ENCODE results near the gene CST7.

The CST7 gene

DNA sequence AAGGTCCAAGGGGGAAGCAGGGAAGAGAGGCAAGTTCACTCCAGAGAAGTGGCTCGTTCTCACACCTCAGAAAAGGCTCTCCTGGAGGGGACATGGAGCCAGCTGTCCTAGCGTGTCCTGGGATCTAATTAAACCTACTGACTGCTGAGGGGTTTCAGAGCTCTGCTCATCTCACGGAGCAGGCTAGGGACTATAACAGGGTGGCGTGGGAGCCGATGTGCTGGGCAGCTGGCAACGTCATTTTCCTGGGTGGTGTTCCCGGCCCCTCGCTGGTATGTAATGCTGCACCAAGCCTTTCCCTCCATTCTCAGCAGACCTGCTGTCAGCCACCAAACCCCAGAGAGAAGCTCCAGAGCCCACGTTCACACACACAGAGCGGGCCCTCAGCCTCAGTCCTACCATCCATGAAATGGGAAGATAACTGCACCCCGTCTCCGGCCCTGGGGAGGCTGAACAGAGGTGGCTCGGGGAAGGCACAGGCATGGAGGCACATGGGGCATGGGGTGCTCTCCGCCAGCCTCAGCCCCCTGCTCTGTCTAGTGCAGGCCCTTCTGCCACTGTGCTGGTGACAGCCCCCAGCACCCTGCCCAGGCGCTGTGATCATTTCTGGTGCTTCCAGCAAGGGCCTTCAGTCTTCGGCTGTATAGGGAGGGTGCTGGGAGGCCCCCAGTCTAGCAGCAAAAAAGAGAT lies 1.9 kb downstream of the CST7 start:
- no peak for DNase-seq (ENCODE audit: low read depth)

DNA sequence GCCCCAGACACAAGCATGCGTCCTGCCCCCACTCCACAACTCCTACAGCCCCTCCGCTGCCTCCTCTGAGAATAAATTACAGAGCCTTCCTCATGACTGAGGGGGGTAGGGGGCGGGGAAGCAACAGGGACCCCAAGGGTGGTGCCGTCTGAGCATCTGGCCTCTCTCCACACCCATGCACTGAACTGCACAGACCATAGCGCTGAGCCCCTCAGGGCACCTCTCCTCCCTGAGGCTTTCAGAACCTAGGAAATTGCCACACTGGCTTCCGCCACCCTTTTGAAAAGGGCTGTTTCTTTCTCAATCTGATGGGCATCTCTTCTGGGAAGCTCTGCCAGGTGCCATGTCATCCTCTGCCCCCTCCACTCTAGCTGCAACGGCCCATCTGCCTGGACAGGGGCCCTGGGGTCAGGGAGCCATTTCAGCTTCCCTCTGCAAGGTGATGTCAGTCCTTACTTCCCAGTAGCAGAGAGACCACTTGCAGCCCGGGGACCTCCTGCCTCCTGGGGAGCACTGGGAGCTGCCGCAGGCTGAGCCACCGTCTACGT lies 2.5 kb downstream of the CST7 start:
- DNase-seq (ENCODE audit: low read depth): no peak

DNA sequence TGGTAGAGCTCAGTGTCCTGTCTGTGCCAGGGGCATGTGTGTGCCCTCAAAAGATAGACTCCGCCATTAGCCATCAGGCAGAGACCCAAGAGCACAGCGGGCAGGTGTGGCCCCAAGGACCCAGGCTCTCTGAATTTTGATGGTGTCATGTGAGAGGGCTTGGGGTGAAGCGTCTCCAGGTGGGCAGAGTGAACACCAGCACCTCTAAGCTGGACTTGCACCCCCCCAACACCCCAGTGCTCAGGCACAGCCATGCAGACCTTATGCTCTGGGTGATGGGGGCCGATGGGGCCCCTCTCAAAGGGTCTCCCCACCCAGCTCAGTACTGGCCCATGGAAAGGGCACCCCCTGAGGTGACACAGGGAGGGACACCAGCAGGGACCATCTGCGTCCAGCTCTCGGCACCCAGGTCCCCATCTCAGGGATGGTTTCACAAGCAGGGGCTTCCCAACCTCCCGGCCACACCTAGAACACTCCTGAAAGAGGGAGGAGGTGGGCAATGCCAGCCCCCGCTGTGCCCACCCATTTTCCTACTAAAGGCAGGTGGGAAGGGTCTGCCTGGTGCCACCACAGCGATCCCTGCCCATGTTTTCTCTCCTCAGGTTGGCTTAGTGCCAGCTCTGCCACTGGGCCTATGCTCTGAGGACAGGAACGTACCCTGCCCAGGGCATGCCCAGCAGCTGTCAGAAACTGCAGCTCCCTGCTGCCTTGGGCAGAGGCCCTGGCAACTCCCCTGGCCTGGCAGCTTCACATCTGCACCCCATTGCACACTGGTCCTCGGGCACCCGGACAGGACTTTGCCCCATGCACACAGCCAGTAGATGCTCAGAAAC lies 3.5 kb downstream of the CST7 start:
- no peak for DNase-seq (ENCODE audit: low read depth)

DNA sequence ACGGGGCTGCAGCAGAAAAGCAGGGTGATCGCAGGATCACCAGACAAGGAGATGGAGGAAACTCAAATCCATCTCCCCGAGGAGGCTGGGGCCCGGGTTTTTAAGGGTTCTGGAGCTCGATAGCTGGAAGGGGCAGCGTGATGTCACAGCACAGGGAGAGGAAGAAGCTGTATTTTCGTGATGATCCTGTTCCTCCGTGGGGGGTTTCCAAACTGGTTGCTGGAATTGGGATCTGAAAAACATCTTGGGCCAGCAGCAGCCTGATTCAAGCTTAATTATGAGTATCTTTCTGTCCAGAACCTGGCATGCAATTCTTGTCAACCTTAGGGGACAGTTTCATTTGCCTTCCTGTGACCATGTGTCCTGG lies 4.1 kb downstream of the CST7 start:
- no peak for DNase-seq (ENCODE audit: low read depth)

DNA sequence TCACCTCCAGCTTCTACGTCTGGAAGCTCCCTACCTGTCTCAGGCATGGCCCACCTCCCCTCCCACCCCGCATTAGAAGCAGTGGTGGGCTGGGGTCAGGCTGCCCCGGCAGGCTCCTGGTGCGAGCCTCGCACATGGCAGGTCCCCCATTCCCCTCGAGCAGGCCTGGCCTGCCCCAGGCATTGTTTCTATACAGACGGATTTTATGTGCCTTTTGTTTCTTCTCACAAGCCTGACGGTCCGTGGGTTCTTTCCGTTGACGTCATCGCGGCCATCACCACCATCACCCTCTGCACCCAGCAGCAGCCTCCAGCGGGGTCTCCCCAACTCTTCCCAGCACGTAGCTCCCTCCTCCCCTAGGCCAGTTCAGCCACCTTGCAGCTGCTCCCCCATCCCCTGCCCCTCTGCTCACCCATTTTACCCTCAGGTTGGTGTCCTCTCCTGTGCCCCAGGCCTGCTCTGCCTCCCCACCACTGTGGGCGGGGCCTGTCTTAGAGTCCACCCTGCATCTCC lies 4.6 kb downstream of the CST7 start:
- DNase-seq (ENCODE audit: low read depth): no peak

DNA sequence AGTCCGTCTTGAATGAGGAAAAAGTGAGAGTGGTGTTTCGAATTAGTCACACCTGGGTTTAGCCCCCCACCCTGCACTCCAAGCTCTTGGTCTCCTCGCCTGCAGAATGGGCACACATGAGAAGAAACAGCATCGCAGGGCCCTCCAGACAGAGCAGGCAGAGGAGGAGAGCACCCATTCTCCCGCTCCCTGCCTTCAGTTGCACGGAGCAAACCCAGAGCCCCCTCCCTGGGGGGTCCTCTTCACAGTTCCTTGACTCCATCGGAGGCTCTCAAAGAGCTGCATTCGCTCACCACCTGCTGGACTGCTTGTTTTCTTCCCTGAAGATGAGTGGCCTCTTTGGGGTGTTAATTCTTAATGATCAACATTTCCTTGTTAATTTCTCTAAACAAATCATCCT lies 5.1 kb downstream of the CST7 start:
- no peak for DNase-seq (ENCODE audit: low read depth)

DNA sequence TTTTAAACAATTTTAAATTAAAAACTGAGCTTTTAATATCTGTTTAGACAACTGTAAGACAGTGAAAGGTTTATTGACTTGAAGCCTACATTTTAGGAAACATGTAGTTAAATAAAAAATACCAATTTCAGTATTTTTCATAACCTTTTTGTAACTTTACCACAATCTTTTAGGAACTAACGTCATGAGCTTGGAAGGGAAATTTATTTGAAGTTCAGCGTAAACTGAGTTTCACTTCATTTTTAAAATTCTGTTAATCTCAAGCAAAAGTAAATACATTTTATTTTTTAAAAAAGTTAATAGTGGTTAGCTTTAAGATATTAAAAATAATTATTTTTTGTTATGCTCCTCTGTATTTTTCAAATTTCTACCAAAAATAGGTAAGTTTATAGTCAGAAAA lies 5.5 kb downstream of the CST7 start:
- DNase-seq (ENCODE audit: low read depth): no peak

DNA sequence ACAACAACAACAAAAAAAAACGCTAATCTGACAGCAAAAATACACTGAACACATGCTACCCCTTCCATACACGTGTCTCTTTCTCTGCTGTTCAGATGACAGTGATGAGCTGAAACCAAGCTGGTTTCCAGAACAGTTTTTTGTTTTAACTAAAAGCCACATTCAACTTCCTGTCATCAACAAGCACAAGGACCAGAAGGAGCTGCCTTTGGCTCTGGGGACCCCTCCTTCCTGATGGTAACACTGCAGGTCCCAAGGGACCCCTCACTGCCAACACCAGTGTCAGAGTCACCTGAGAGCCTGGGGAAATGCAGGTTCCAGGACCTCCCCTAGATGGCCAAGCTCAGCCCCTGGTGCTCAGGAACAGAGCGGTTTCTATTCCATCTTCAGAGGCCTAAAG lies 6.0 kb downstream of the CST7 start:
- DNase-seq (ENCODE audit: low read depth): no peak

DNA sequence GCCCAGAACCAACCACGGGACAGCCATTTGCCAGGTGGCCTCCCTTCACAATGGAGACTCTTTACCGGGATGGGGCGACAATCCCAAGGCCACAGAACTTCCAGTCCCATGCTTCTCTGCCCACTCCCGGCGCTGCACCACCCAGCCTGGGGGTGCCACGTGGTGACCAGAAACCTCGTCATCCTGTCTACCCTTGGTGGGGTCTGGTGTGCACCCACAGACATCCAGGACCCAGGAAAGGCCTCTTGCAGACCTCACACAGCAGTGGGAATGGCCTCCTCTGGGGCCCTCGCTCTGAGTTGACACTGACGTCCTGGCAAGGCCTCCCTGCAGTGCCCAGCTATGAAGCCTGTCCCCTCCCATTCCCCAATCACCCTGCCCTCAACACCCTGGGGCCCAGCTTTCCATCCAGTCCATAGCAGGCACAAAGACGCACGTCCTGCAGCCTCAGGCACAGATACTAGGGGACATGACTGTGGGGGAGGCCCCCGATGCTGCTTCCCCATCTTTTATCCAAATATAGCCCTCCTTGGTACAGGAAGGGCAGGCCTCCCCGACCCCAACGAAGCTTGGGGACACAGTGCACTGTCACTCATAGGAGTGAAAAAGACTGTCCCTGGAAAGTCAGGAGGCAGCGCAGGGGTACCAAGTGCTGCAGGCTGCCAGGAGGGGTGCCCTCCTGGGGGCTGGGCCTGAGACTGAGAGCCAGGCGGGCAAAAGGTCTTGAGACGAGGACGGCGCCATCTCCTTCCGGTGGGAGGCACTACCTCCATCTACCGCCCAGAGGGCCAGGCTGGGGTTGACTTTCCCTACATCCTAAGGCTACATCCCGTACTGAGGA lies 7.2 kb downstream of the CST7 start:
- DNase-seq (ENCODE audit: low read depth): no peak

DNA sequence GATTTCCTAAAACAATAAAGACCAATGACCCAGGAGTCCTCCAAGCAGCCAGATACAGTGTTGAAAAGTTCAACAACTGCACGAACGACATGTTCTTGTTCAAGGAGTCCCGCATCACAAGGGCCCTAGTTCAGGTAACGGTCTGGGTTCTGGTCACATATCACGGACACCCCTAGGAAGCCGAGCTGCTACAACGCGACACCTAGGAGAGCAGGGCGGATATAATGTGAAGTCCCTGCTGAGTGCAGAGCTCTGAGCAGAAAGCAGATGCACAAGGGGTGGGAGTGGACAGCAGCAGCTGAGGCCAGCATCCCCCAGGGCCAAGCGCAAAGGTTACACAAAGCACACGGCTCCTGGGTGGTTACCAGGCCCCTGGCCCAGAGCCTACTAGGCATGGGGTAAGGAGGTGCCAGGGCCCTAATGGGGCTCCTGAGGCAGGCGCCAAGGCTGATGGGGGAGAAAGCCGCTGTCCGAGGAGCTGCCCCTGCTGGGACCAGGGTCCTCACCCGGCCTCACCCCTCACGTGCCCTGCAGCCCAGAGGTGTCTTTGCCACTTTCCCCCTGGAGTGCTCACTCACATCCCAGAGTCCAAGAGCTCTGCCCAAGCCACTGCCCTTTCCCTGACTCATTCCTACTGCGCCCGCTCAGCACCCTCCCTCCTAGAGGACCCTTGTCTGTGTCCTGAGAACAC lies 8.4 kb downstream of the CST7 start:
- no peak for DNase-seq (ENCODE audit: low read depth)

DNA sequence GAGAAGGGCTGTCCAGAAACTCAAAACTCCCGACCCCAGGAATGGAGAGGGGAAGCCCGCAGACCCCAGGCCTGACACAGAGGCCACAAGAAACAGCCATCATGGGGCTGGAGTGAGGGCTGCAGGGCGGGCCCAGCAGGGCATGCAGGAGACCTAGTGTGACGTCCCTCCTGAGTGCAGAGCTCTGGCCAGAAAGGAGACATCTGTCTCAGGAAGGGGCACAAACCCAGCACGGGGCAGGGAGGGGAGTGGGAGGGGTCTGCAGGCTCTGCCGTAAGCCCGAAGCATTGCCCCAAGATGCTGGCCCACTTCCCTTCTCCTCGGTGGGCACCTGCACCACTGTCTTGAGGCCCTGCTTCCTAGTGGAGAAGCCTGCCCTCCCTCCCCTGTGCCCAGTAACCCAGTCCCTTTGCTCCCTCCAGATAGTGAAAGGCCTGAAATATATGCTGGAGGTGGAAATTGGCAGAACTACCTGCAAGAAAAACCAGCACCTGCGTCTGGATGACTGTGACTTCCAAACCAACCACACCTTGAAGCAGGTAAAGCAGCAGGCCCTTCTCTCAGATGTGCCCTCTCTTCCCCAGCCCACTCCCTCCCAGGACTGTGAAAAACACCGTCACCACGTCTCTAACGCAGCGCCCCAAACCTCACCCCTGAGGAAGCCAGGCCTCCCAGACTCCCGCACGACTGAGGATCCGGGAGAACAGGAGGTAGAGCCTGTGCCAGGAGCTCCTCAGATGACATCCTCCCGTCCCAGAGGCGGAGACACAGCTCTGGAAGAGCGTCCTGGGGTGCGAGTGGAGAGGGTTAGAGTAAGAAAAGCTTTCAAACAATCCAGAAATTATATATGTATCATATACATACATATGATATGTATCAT lies 9.7 kb downstream of the CST7 start:
- DNase-seq (ENCODE audit: low read depth): no peak

DNA sequence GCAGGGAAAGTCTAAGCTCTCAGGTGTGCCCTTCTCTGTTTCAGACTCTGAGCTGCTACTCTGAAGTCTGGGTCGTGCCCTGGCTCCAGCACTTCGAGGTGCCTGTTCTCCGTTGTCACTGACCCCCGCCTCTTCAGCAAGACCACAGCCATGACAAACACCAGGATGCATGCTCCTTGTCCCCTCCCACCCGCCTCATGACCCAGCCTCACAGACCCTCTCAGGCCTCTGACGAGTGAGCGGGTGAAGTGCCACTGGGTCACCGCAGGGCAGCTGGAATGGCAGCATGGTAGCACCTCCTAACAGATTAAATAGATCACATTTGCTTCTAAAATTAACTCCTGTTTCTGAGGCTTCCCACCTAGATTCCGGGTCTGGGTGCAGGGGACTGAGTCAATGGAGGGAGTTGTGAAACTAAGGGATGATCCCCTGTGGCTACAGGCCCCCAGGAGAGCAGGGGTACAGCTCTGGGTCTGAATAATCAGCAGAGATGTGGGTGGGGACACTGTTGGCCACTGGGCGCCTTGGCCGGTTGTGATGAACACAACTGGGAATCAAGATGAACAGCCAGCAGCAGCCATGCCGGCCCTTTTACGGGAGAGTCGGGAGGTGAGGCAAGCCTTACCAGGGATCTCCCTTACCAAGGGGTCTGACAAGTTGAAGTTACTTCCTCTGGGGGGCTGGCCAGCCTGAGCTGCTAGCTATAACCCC lies 10.7 kb downstream of the CST7 start:
- no peak for DNase-seq (ENCODE audit: low read depth)

DNA sequence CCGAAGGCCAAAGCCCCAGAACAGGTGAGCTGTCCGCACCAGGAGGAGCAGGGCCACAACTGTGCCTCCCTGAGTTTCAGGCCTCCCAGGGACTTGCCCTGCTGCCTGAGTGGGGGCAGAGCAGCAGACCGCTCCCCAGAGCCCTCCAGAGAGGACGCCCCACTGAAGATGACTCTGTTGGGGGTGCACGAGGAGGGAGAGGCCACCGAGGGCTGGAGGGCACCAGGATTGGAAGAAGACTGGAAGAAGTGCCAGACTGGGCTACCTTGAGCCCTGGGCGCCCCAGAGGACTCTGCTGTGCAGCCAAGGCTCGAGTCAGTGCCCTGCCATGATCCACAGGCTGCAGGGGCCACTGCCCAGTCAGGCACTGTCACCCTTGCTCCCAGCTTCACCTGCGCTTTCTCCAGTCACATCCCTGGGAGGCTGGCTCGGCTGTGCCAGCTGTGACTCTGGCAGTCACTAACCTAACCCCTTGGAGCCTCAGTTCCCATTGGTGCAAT lies 11.3 kb downstream of the CST7 start:
- DNase-seq (ENCODE audit: low read depth): no peak

DNA sequence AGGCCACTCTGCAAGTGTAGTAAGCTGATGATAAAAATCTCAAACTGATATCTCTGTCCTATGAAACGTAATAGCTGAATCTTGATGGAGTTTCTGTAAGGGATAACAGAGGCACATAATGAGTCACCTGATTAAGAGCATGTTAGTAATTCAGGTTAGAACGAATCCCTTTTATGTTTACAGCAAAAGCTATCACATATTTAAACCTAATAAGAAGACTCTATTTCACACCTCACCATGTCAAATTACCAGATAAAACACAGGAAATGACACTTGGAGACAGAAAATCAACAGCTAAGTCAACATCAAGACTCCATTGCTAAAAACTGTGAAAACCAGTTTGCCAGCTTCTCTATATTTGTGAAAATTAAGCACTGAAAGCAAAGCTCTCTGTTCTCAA lies 11.8 kb downstream of the CST7 start:
- DNase-seq (ENCODE audit: low read depth): no peak

DNA sequence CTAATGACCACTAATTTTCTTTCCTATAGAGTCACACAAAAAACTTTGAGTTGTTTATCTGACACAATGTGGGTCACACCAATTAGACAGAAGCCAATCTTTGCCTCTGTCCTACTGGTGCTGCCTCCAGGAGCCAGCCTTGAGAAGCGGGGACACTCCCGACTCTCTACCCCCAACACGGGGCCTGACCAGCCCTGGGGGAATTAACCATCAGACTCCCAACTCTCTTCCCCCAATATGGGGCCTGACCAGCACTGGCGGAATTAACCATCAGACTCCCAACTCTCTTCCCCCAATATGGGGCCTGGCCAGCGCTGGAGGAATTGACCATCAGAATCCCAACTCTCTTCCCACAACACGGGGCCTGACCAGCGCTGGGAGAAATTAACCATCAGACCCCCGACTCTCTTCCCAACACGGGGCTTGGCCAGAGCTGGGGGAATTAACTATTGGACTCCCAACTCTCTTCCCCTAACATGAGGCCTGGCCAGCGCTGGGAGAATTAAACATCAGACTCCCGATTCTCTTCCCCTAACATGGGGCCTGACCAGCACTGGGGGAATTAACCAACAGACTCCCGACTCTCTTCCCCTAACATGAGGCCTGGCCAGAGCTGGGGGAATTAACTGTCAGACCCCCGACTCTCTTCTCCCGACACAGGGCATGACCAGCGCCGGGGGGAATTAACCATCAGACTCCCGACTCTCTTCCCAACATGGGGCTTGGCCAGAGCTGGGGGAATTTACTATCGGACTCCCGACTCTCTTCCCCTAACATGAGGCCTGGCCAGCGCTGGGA lies 12.5 kb downstream of the CST7 start:
- DNase-seq (ENCODE audit: low read depth): no peak

DNA sequence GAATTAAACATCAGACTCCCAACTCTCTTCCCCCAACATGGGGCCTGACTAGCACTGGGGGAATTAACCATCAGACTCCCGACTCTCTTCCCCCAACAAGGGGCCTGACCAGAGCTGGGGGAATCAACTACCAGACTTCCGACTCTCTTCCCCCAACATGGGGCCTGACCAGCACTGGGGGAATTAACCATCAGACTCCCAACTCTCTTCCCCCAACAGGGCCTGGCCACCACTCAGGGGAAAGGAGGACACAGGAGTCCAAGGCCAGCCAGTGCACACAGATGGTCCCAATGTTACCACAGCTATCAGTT lies 13.1 kb downstream of the CST7 start:
- DNase-seq (ENCODE audit: low read depth): no peak

DNA sequence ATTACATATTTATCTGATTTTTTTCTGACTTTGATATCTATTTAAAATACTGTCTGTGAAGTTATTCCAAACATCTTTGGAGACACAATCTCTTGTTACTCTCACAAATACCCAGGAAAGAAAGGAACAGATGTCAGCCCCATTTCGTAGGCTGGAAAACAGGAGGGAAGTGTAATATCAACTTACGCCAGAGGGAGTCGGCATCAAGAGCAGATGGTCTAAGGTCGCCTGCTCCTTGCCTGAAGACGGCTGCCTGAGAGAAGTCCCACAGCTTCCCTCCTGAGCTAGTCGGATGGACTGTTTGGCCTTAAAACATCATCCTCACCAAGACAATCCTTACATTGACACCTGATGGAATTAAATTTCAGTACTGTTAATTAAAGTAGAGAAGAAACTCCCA lies 13.4 kb downstream of the CST7 start:
- no peak for DNase-seq (ENCODE audit: low read depth)

DNA sequence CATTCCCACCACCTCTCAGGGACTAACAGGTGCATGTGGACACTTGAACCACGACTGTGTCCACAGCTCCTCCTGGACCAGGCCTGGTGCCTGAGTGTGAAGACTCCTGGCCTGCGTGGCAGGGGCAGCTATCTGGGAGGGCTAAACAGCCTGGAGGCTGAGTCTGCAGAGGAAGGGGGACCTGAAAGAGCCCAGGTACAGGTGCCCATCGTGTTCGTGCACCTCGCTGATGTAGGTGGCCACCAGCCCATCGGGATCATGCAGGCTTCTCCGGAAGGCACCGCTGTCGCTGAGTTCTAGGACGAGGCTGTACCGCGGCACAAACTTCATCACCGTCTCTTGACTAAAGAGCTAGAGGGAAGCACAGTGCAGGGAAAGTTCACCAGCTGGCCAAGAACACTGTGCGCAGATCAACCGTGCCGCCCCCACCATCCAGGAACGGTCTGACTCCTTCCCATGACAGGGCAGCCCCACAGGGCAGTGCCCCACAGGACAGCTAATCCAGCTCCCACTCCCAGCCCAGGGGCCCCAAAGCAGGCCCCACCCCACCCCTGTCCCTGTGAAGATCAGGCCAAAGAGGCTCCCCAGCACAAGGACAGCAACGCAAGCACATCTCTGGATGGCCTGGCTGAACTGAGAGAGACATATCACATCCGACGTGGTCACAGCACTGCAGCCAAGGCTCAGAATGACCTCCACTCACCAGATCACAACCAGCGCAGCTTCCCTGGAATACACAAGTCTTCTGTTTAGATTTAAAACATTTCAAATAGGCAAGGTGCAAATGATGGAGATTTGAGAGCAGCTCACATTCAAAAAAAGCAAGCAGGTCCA lies 14.8 kb downstream of the CST7 start:
- DNase-seq (ENCODE audit: low read depth): no peak

DNA sequence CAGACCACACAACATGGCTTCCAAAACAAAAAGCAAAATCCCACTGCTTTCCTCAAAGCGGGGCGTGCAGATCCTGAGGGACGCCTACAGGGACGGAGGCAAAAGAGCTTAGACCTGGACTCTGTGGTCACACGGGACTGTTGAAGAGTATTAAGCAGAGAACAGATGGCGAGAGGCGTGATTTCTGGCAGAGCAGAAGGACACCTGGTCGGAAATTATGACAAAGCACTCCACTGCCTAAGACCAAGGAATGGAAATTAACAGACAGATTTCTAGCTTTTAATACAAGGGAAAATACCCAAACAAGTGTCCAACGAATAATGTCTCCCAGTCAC lies 15.4 kb downstream of the CST7 start:
- no peak for DNase-seq (ENCODE audit: low read depth)

Measured in iris pigment epithelial cell (primary cell).